Thyroid gland (tissue), 4 donors: ENCODE results near the gene ZNF674.

Experiments used
- POLR2A ChIP-seq, 2 donors: fragments of 450-650 bp; IDR thresholded peaks; one replicate each; pipeline ENCODE4 v1.6.1; 2017; ENCODE audit warnings: antibody characterized with exemption in 2 of 2, mild to moderate bottlenecking in 2 of 2, moderate library complexity in 1 of 2
- TF ChIP-seq, protein P1 (sequence below), 6 experiments: fragments of 200-600 bp in 3 of 6; fragments of 450-650 bp in 3 of 6; sonication (generic) in 3 of 6; IDR thresholded peaks; one replicate each; pipeline ENCODE4 v1.5.1; 2016 to 2019; ENCODE audit warnings: antibody characterized with exemption in 6 of 6, mild to moderate bottlenecking in 2 of 6, inconsistent platforms in 1 of 6, moderate library complexity in 1 of 6

DNA sequence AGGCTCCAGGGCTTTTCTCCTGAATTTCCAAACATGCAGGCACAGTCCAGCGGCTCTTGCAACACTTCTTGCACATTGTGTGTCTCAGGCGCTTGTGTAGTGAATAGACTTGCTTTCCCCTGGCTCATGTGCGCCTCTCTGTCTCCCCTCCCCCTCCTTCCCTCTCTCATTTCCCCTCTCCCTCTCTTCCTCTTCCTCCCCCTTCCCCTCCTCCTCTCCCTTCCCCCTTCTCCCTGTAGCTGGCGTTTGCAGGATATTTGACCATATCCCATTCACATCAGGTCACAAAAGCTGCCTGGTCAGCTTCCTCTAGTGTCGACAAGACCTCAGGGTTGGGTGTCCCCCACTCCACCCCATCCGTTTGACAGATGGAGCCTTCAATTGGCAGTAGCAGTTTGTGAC lies 30.8 kb upstream of the ZNF674 start:
- TF ChIP-seq, protein P1, sequence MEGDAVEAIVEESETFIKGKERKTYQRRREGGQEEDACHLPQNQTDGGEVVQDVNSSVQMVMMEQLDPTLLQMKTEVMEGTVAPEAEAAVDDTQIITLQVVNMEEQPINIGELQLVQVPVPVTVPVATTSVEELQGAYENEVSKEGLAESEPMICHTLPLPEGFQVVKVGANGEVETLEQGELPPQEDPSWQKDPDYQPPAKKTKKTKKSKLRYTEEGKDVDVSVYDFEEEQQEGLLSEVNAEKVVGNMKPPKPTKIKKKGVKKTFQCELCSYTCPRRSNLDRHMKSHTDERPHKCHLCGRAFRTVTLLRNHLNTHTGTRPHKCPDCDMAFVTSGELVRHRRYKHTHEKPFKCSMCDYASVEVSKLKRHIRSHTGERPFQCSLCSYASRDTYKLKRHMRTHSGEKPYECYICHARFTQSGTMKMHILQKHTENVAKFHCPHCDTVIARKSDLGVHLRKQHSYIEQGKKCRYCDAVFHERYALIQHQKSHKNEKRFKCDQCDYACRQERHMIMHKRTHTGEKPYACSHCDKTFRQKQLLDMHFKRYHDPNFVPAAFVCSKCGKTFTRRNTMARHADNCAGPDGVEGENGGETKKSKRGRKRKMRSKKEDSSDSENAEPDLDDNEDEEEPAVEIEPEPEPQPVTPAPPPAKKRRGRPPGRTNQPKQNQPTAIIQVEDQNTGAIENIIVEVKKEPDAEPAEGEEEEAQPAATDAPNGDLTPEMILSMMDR (IDR thresholded peaks at IDR 0.05): no peak
- TF ChIP-seq POLR2A (IDR thresholded peaks at IDR 0.05): no peak
